NCI-H1930 (cell line): Measurements from ENCODE around the gene MTARC2.

Source experiments
- DNase-seq, 2 experiments: peaks; one replicate each; lab custom pipeline; 2025; lab: John Stamatoyannopoulos, UW

MTARC2 gene

GRCh38 chr1:220827445-220828178 lies 79.5 kb downstream of the MTARC2 start:
- no peak for DNase-seq

- no peak for DNase-seq
Observed at GRCh38 chr1:220828179-220828490, 80.0 kb downstream of the MTARC2 start.

- DNase-seq = no peak
Observed at GRCh38 chr1:220828950-220829586, 80.9 kb downstream of the MTARC2 start.

- no peak for DNase-seq
Observed at GRCh38 chr1:220833436-220833835, 85.3 kb downstream of the MTARC2 start.
